Transverse colon (tissue), 4 donors: ENCODE results near the gene LRPAP1. TPM values are rescaled to one million over a fixed set of nuclear protein-coding genes. Genes with fewer than 3 reads are reported as not detected.

Experiments used
- DNase-seq: peaks from one replicate; pipeline ENCODE4 v3.0.0-alpha.2; 2019
- H3K27ac ChIP-seq, 4 donors: fragments of 200-600 bp; sonication (generic); 2 replicates each; pipeline ENCODE4 v1.5.1; 2016 to 2018; ENCODE audit warnings: inconsistent platforms in 4 of 4
- H3K27me3 ChIP-seq: fragments of 200-600 bp; sonication (generic); 2 replicates; pipeline ENCODE4 v1.5.1; 2017; ENCODE audit warnings: inconsistent platforms
- H3K36me3 ChIP-seq, 4 donors: fragments of 200-600 bp; sonication (generic); 2 replicates each; pipeline ENCODE4 v1.5.1; 2017 to 2019; ENCODE audit warnings: inconsistent platforms in 4 of 4
- H3K4me1 ChIP-seq, 4 donors: fragments of 200-600 bp; sonication (generic); 2 replicates each; pipeline ENCODE4 v1.5.1; 2017 to 2020; ENCODE audit warnings: inconsistent platforms in 4 of 4
- H3K4me3 ChIP-seq, 4 donors: fragments of 200-600 bp; sonication (generic); 1 replicate in 1 of 4; 2 replicates in 3 of 4; pipeline versions ENCODE4 v1.5.1 to v1.6.1; 2017 to 2019; ENCODE audit warnings: inconsistent platforms in 4 of 4
- H3K9me3 ChIP-seq, 2 donors: fragments of 200-600 bp; sonication (generic); 2 replicates each; pipeline ENCODE4 v1.5.1; 2017 to 2019; ENCODE audit warnings: inconsistent platforms in 2 of 2
- CTCF ChIP-seq, 5 experiments: fragments of 200-600 bp in 3 of 5; fragments of 450-650 bp in 2 of 5; sonication (generic) in 3 of 5; IDR thresholded peaks; 1 replicate in 2 of 5; 2 replicates in 3 of 5; pipeline ENCODE4 v1.5.1; 2016 to 2017; ENCODE audit warnings: antibody characterized with exemption in 5 of 5, inconsistent platforms in 3 of 5, mild to moderate bottlenecking in 2 of 5, moderate library complexity in 1 of 5
- EP300 ChIP-seq: sonication (generic); formaldehyde crosslinking; IDR thresholded peaks from one replicate; pipeline ENCODE4 v1.6.1; 2017; ENCODE audit warnings: antibody characterized with exemption, low read depth
- POLR2A ChIP-seq: fragments of 450-650 bp; IDR thresholded peaks from one replicate; pipeline ENCODE4 v1.6.1; 2016; ENCODE audit warnings: antibody characterized with exemption, mild to moderate bottlenecking, moderate library complexity
- POLR2AphosphoS5 ChIP-seq, 3 donors: sonication (generic); formaldehyde crosslinking; IDR thresholded peaks; one replicate each; pipeline ENCODE4 v1.6.1; 2016; ENCODE audit warnings: antibody characterized with exemption in 3 of 3
- WGBS, 2 donors: methylation state at CpG; one replicate each; pipeline ENCODE4 v1.1.5; 2018; ENCODE audit warnings: low coverage in 1 of 2; 5-methylcytosine and 5-hydroxymethylcytosine counted together
- in situ Hi-C, 4 donors: fragments of 200-750 bp; cut with MboI; loops; one replicate each; pipeline versions ENCODE4 v1.15.0 to v1.15.1; 2017; ENCODE audit warnings: low sequenced_read_pairs in 3 of 4, low pct_ligation_motif_present in 1 of 4, low pct_unique_long_range_greater_than_20kb in 1 of 4
- intact Hi-C: fragments of 100-400 bp; cut with DNase I; formaldehyde crosslinking; loops from one replicate; pipeline ENCODE4 v1.15.1; 2023; ENCODE audit warnings: low total_unique reads
- total RNA-seq, 4 donors: library from RNA; depleted of rRNA; stranded (reverse); fragments of >200 nt; gene quantifications; one replicate each; pipeline ENCODE4 v1.1.0, GENCODE V29; 2016

Gene LRPAP1
- total RNA-seq, 4 donors from 2014 or later: 98.6 to 140 (median 115) TPM

- WGBS, 2 donors: 84% methylated on average over 15 of the region's 15 CpGs; no CpG with 5 or more reads in 1 of the 2 donors
- peaks cover 6 to 22% (median 13%) of the 10 kb centered on the region in 4 donors for H3K4me1 ChIP-seq
- H3K27me3 ChIP-seq: peaks cover 45% of the 10 kb centered on the region
- no peaks in the 10 kb centered on the region for H3K9me3 ChIP-seq
- no peak overlapping the region for H3K4me3 ChIP-seq
- intact Hi-C loops: no loop called here
- no peak for DNase-seq
- no peaks in the 10 kb centered on the region for H3K36me3 ChIP-seq
- no peak for TF ChIP-seq EP300
- no peak for TF ChIP-seq POLR2A
- no peak for TF ChIP-seq POLR2AphosphoS5 (IDR thresholded peaks at IDR 0.05)
- TF ChIP-seq CTCF (IDR thresholded peaks at IDR 0.05): no peak
- no peak overlapping the region for H3K27ac ChIP-seq
- in situ Hi-C loops: no loop called here
These were observed 67.8 kb downstream of the LRPAP1 start for GRCh38 chr4:3464349-3464905.

GRCh38 chr4:3463556-3464348, 68.5 kb downstream of the LRPAP1 start:
- TF ChIP-seq POLR2A (no peak), CTCF (IDR thresholded peaks at IDR 0.05) (no peak), EP300 (no peak), POLR2AphosphoS5 (IDR thresholded peaks at IDR 0.05) (no peak)
- Histone ChIP-seq H3K9me3 (no peaks in the 10 kb centered on the region), H3K4me3 (peak overlapping the region in 3 of 4 donors; percentile 31 to 53 (median 42)), H3K27me3 (peaks cover 42% of the 10 kb centered on the region), H3K4me1 (peaks cover 6 to 22% (median 13%) of the 10 kb centered on the region in 4 donors), H3K27ac (no peak overlapping the region), H3K36me3 (no peaks in the 10 kb centered on the region)
- intact Hi-C loops: no loop called here
- DNase-seq: no peak
- in situ Hi-C loops: no loop called here
- whole genome bisulfite sequencing, 2 donors: 63% methylated on average over 13 of the region's 43 CpGs; no CpG with 5 or more reads in 1 of the 2 donors

- intact Hi-C loops: no loop called here
- no peak for DNase-seq
- H3K4me3 ChIP-seq: peak within 1 kb of the TSS; percentile 20 to 53 (median 36)
These were observed 69.3 kb downstream of the LRPAP1 start, which contains the start of gene DOK7 for GRCh38 chr4:3462790-3463415. TSS of gene DOK7 (plus strand) at chr4:3463306. CDS start at chr4:3463376, 70 bp downstream.

More at GRCh38 chr4:3462790-3463415, 69.3 kb downstream of the LRPAP1 start, which contains the start of gene DOK7:
- 19% methylated on average over 18 of the region's 44 CpGs; no CpG with 5 or more reads in 1 of the 2 donors for WGBS, 2 donors
- TF ChIP-seq POLR2A: no peak
- TF ChIP-seq EP300: no peak
- TF ChIP-seq POLR2AphosphoS5 (IDR thresholded peaks at IDR 0.05): no peak
- TF ChIP-seq CTCF (IDR thresholded peaks at IDR 0.05): no peak
- H3K36me3 ChIP-seq: no peaks in the 10 kb centered on the region
- in situ Hi-C loops: no loop called here
- H3K4me1 ChIP-seq: peaks cover 6 to 22% (median 13%) of the 10 kb centered on the region in 4 donors
- H3K27ac ChIP-seq: no peak within 1 kb of the TSS
- peaks cover 42% of the 10 kb centered on the region for H3K27me3 ChIP-seq
- H3K9me3 ChIP-seq: no peaks in the 10 kb centered on the region
